ENCODE data around the gene GPR158. TPM values are rescaled to one million over a fixed set of nuclear protein-coding genes. Genes with fewer than 3 reads are reported as not detected.

The GPR158 gene
- total and polyA plus RNA-seq, 5 donors from 2014 or later, result not detected

DNA sequence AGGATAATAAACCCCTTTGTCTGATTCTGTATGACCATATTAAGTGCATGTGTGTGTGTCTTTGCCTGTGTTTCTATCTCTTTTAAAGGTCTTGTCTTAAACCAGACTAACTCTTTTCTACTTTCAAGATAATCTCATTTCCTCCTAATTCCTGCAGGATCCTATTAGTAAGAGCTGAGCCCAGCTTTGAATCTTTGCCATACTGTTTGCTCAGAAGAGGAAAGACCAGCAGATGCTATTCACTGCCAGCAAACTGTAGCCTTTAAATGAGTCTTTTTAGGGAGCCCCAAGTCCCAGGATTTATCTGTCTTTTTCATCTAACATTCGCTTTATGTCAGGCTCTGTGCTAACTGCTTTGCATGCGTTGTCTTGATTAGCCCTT, 2.9 kb downstream of the GPR158 start:
- Mint-ChIP-seq H3K27me3 (peaks cover 45% of the 10 kb centered on the region), H3K9me3 (peaks cover 0 to 5% (median 2%) of the 10 kb centered on the region in 7 donors), H3K27ac (no peak overlapping the region), H3K4me3 (no peak overlapping the region), H3K4me1 (peaks cover 0 to 6% (median 4%) of the 10 kb centered on the region in 4 donors), H3K36me3 (no peaks in the 10 kb centered on the region)
- H3K36me3 ChIP-seq (ENCODE audit: control insufficient read depth, insufficient read depth, low read length), result no peaks in the 10 kb centered on the region
- no peak for ATAC-seq (ENCODE audit: low read depth in 2 of 2)
- H3K27ac ChIP-seq (ENCODE audit: insufficient read depth, low read length, poor library complexity, severe bottlenecking), result no peak overlapping the region
- no peaks in the 10 kb centered on the region for H3K9me3 ChIP-seq (ENCODE audit: control insufficient read depth in 2 of 2, low read length in 2 of 2)
- no peak overlapping the region for H3K4me3 ChIP-seq (ENCODE audit: low read depth, low read length)
- no peak for DNase-seq
- H3K27me3 ChIP-seq (ENCODE audit: control insufficient read depth, insufficient read depth, low read length), result peaks cover 25% of the 10 kb centered on the region
- no peaks in the 10 kb centered on the region for H3K4me1 ChIP-seq (ENCODE audit: control insufficient read depth, insufficient read depth, low read length, poor library complexity, severe bottlenecking)

- H3K27ac Mint-ChIP-seq, result no peak overlapping the region
- H3K27me3 Mint-ChIP-seq, result peaks cover 39% of the 10 kb centered on the region
- Histone ChIP-seq H3K9me3 (ENCODE audit: control insufficient read depth in 2 of 2, low read length in 2 of 2) (no peaks in the 10 kb centered on the region), H3K4me3 (ENCODE audit: low read depth, low read length) (no peak overlapping the region), H3K27ac (ENCODE audit: insufficient read depth, low read length, poor library complexity, severe bottlenecking) (no peak overlapping the region), H3K27me3 (ENCODE audit: control insufficient read depth, insufficient read depth, low read length) (peaks cover 22% of the 10 kb centered on the region), H3K36me3 (ENCODE audit: control insufficient read depth, insufficient read depth, low read length) (no peaks in the 10 kb centered on the region), H3K4me1 (ENCODE audit: control insufficient read depth, insufficient read depth, low read length, poor library complexity, severe bottlenecking) (no peaks in the 10 kb centered on the region)
- H3K4me1 Mint-ChIP-seq, result peaks cover 0 to 6% (median 4%) of the 10 kb centered on the region in 4 donors
- peaks cover 0 to 5% (median under 1%) of the 10 kb centered on the region in 7 donors for H3K9me3 Mint-ChIP-seq
- DNase-seq, result no peak
- no peak overlapping the region for H3K4me3 Mint-ChIP-seq
- ATAC-seq (ENCODE audit: low read depth in 2 of 2), result no peak
- no peaks in the 10 kb centered on the region for H3K36me3 Mint-ChIP-seq
Observed at GRCh38 chr10:25178411-25178810, 3.6 kb downstream of the GPR158 start.

DNA sequence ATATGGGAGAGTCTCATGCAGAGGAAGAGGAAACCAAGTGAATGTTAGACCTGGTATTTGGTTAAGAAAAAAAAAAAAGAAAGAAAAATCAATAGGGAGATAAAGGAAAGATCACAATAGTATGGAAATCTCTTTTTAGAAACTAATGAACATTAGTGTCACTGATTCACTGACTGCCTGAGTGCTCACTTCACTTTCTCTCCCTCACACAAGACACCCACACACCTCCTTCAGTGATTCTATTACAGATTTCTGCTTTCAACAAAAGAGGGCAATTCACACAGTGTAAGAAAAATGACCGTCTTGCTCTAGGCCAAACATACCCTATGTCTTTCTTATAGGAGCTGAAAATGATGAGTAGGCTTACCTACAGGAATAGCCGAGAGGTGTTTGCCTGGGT, 6.0 kb downstream of the GPR158 start:
- Mint-ChIP-seq H3K9me3 (peaks cover 0 to 2% (median 0%) of the 10 kb centered on the region in 7 donors), H3K27me3 (peaks cover 21% of the 10 kb centered on the region), H3K36me3 (no peaks in the 10 kb centered on the region), H3K27ac (no peak overlapping the region), H3K4me1 (peaks cover 0 to 3% (median 1%) of the 10 kb centered on the region in 4 donors), H3K4me3 (no peak overlapping the region)
- H3K4me3 ChIP-seq (ENCODE audit: low read depth, low read length), result no peak overlapping the region
- H3K36me3 ChIP-seq (ENCODE audit: control insufficient read depth, insufficient read depth, low read length), result no peaks in the 10 kb centered on the region
- H3K9me3 ChIP-seq (ENCODE audit: control insufficient read depth in 2 of 2, low read length in 2 of 2), result no peaks in the 10 kb centered on the region
- no peak overlapping the region for H3K27ac ChIP-seq (ENCODE audit: insufficient read depth, low read length, poor library complexity, severe bottlenecking)
- DNase-seq, result no peak
- ATAC-seq (ENCODE audit: low read depth in 2 of 2), result no peak
- H3K27me3 ChIP-seq (ENCODE audit: control insufficient read depth, insufficient read depth, low read length), result peaks cover 14% of the 10 kb centered on the region
- no peaks in the 10 kb centered on the region for H3K4me1 ChIP-seq (ENCODE audit: control insufficient read depth, insufficient read depth, low read length, poor library complexity, severe bottlenecking)

DNA sequence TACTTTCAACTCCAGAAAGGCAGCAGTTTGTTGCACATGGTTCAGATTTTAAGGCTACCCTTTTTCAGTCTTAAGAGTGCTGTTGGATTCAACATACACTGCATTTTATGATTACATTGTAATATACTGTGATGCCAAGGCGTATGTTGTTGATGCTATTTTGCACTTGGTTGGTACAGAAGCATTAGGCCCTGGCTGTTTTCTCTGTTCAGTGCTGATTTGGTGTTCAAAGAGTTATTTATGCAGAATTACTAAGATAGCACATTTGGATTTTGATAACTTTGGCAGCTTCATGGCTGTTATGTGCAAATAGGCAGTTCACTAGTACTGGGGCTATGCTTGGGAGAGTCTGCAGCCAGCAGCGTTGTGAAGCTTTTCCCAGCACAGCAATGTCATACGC, 7.8 kb downstream of the GPR158 start:
- Mint-ChIP-seq H3K9me3 (peaks cover 0 to 3% (median 0%) of the 10 kb centered on the region in 7 donors), H3K4me1 (no peaks in the 10 kb centered on the region), H3K36me3 (no peaks in the 10 kb centered on the region), H3K27ac (no peak overlapping the region), H3K4me3 (no peak overlapping the region), H3K27me3 (peaks cover 9% of the 10 kb centered on the region)
- no peak overlapping the region for H3K4me3 ChIP-seq (ENCODE audit: low read depth, low read length)
- ATAC-seq (ENCODE audit: low read depth in 2 of 2), result no peak
- H3K9me3 ChIP-seq (ENCODE audit: control insufficient read depth in 2 of 2, low read length in 2 of 2), result no peaks in the 10 kb centered on the region
- H3K36me3 ChIP-seq (ENCODE audit: control insufficient read depth, insufficient read depth, low read length), result no peaks in the 10 kb centered on the region
- DNase-seq, result no peak
- H3K4me1 ChIP-seq (ENCODE audit: control insufficient read depth, insufficient read depth, low read length, poor library complexity, severe bottlenecking), result no peaks in the 10 kb centered on the region
- H3K27ac ChIP-seq (ENCODE audit: insufficient read depth, low read length, poor library complexity, severe bottlenecking), result no peak overlapping the region
- H3K27me3 ChIP-seq (ENCODE audit: control insufficient read depth, insufficient read depth, low read length), result peaks cover 8% of the 10 kb centered on the region

GRCh38 chr10:25191162-25191895, 16.5 kb downstream of the GPR158 start:
- no peak overlapping the region for H3K27ac Mint-ChIP-seq
- H3K4me1 Mint-ChIP-seq, result no peaks in the 10 kb centered on the region
- DNase-seq, result no peak
- Histone ChIP-seq H3K4me3 (ENCODE audit: low read depth, low read length) (no peak overlapping the region), H3K27ac (ENCODE audit: insufficient read depth, low read length, poor library complexity, severe bottlenecking) (no peak overlapping the region), H3K36me3 (ENCODE audit: control insufficient read depth, insufficient read depth, low read length) (no peaks in the 10 kb centered on the region), H3K4me1 (ENCODE audit: control insufficient read depth, insufficient read depth, low read length, poor library complexity, severe bottlenecking) (no peaks in the 10 kb centered on the region), H3K9me3 (ENCODE audit: control insufficient read depth in 2 of 2, low read length in 2 of 2) (no peaks in the 10 kb centered on the region), H3K27me3 (ENCODE audit: control insufficient read depth, insufficient read depth, low read length) (no peaks in the 10 kb centered on the region)
- H3K4me3 Mint-ChIP-seq, result no peak overlapping the region
- ATAC-seq (ENCODE audit: low read depth in 2 of 2), result no peak
- H3K9me3 Mint-ChIP-seq, result peaks cover 0 to 5% (median under 1%) of the 10 kb centered on the region in 7 donors
- no peaks in the 10 kb centered on the region for H3K27me3 Mint-ChIP-seq
- no peaks in the 10 kb centered on the region for H3K36me3 Mint-ChIP-seq

GRCh38 chr10:25198151-25198550, 23.4 kb downstream of the GPR158 start:
- DNase-seq, result no peak
- Mint-ChIP-seq H3K36me3 (no peaks in the 10 kb centered on the region), H3K4me1 (no peaks in the 10 kb centered on the region), H3K9me3 (peaks cover 0 to 5% (median 0%) of the 10 kb centered on the region in 7 donors), H3K27ac (no peak overlapping the region), H3K4me3 (no peak overlapping the region), H3K27me3 (no peaks in the 10 kb centered on the region)
- no peak for ATAC-seq (ENCODE audit: low read depth in 2 of 2)
- Histone ChIP-seq H3K4me1 (ENCODE audit: control insufficient read depth, insufficient read depth, low read length, poor library complexity, severe bottlenecking) (no peaks in the 10 kb centered on the region), H3K27me3 (ENCODE audit: control insufficient read depth, insufficient read depth, low read length) (no peaks in the 10 kb centered on the region), H3K4me3 (ENCODE audit: low read depth, low read length) (no peak overlapping the region), H3K36me3 (ENCODE audit: control insufficient read depth, insufficient read depth, low read length) (no peaks in the 10 kb centered on the region), H3K9me3 (ENCODE audit: control insufficient read depth in 2 of 2, low read length in 2 of 2) (no peaks in the 10 kb centered on the region), H3K27ac (ENCODE audit: insufficient read depth, low read length, poor library complexity, severe bottlenecking) (no peak overlapping the region)

GRCh38 chr10:25206693-25207414, 32.1 kb downstream of the GPR158 start:
- H3K4me3 Mint-ChIP-seq, result no peak overlapping the region
- Histone ChIP-seq H3K4me3 (ENCODE audit: low read depth, low read length) (no peak overlapping the region), H3K36me3 (ENCODE audit: control insufficient read depth, insufficient read depth, low read length) (no peaks in the 10 kb centered on the region), H3K27ac (ENCODE audit: insufficient read depth, low read length, poor library complexity, severe bottlenecking) (no peak overlapping the region), H3K4me1 (ENCODE audit: control insufficient read depth, insufficient read depth, low read length, poor library complexity, severe bottlenecking) (no peaks in the 10 kb centered on the region), H3K9me3 (ENCODE audit: control insufficient read depth in 2 of 2, low read length in 2 of 2) (no peaks in the 10 kb centered on the region), H3K27me3 (ENCODE audit: control insufficient read depth, insufficient read depth, low read length) (no peaks in the 10 kb centered on the region)
- H3K4me1 Mint-ChIP-seq, result no peaks in the 10 kb centered on the region
- no peaks in the 10 kb centered on the region for H3K27me3 Mint-ChIP-seq
- DNase-seq (no peak), ATAC-seq (ENCODE audit: low read depth in 2 of 2) (no peak)
- no peaks in the 10 kb centered on the region for H3K36me3 Mint-ChIP-seq
- H3K27ac Mint-ChIP-seq, result no peak overlapping the region
- peaks cover 0 to 8% (median 0%) of the 10 kb centered on the region in 7 donors for H3K9me3 Mint-ChIP-seq

Data from CD4-positive, CD25-positive, alpha-beta regulatory T cell (primary cell).